ENCODE data around the gene ISG15. TPM values are rescaled to one million over a fixed set of nuclear protein-coding genes. Genes with fewer than 3 reads are reported as not detected.

Gene ISG15
- total and polyA plus RNA-seq, 2 of the 13 experiments (the other 11 are each of a cell fraction or from before 2014, with no cell fraction given) = 42.1 to 54.9 TPM

GRCh38 chr1:1058088-1058905 is 45.0 kb downstream of the ISG15 start (continued):
- TF ChIP-seq AFF4 (CRISPR knock-in tag; IDR thresholded peaks at IDR 0.05) (0 out of 2 replicates have a peak, but pooled peaks have one; percentile 25), HNF1B (CRISPR knock-in tag; IDR thresholded peaks at IDR 0.05) (peak; percentile 89), JUNB (CRISPR knock-in tag; IDR thresholded peaks at IDR 0.05; ENCODE audit: borderline replicate concordance) (no peak), MXD1 (CRISPR knock-in tag; IDR thresholded peaks at IDR 0.05) (peak; percentile 82), SKIL (CRISPR knock-in tag; IDR thresholded peaks at IDR 0.05; ENCODE audit: borderline replicate concordance) (peak; percentile 40; the same call in 1 of the 2 replicates), MZF1 (CRISPR knock-in tag; IDR thresholded peaks at IDR 0.05; ENCODE audit: borderline replicate concordance) (no peak), TP53 (CRISPR knock-in tag; conservative IDR thresholded peaks at IDR 0.05) (no peak), MYNN (CRISPR knock-in tag; IDR thresholded peaks at IDR 0.05; ENCODE audit: low read depth) (no peak), ZNF468 (CRISPR knock-in tag; IDR thresholded peaks at IDR 0.05) (0 out of 2 replicates have a peak, but pooled peaks have one; percentile 25), ZZZ3 (CRISPR knock-in tag; IDR thresholded peaks at IDR 0.05; ENCODE audit: borderline replicate concordance) (peak; percentile 25; the same call in 1 of the 2 replicates), SRSF9 (IDR thresholded peaks at IDR 0.05; ENCODE audit: borderline replicate concordance, insufficient read depth, low read depth, low read length, poor library complexity, severe bottlenecking) (no peak), ZKSCAN8 (CRISPR knock-in tag; IDR thresholded peaks at IDR 0.05; ENCODE audit: borderline replicate concordance) (no peak), SAFB2 (CRISPR knock-in tag; IDR thresholded peaks at IDR 0.05; ENCODE audit: borderline replicate concordance, low read depth) (no peak; the same call in 1 of the 2 replicates), PBX3 (CRISPR knock-in tag; IDR thresholded peaks at IDR 0.05; ENCODE audit: borderline replicate concordance) (no peak), BRD4 (CRISPR knock-in tag; IDR thresholded peaks at IDR 0.05) (peak; percentile 81; the same call in 1 of the 2 replicates), SNAPC2 (CRISPR knock-in tag; IDR thresholded peaks at IDR 0.05) (no peak), MAFF (IDR thresholded peaks at IDR 0.05; ENCODE audit: low read depth, low read length) (no peak)

Measured in HepG2 (cell line).